Neural progenitor cell (in vitro differentiated cells): Measurements from ENCODE around the gene ALDH8A1. TPM values are rescaled to one million over a fixed set of nuclear protein-coding genes. Genes with fewer than 3 reads are reported as not detected.

Experiments
- DNase-seq: peaks from one replicate; pipeline ENCODE4 v3.0.0-alpha.2; 2016; ENCODE audit warnings: low spot score
- H2AFZ ChIP-seq: fragments of 200-600 bp; sonication (generic); replicated peaks from 2 replicates; pipeline ENCODE4 v1.6.1; 2016; ENCODE audit warnings: antibody characterized with exemption
- H3F3A ChIP-seq: fragments of 200-600 bp; sonication (generic); 2 replicates; pipeline ENCODE4 v1.6.1; 2016; ENCODE audit warnings: antibody characterized with exemption, low read depth
- H3K27ac ChIP-seq: fragments of 200-600 bp; sonication (generic); 2 replicates; pipeline ENCODE4 v1.5.1; 2016; ENCODE audit warnings: mild to moderate bottlenecking
- H3K27me3 ChIP-seq: fragments of 200-600 bp; sonication (generic); 2 replicates; pipeline ENCODE4 v1.6.1; 2016; ENCODE audit warnings: mild to moderate bottlenecking, moderate library complexity
- H3K36me3 ChIP-seq: fragments of 200-600 bp; sonication (generic); 2 replicates; pipeline ENCODE4 v1.5.1; 2016
- H3K4me1 ChIP-seq: fragments of 200-600 bp; sonication (generic); 2 replicates; pipeline ENCODE4 v1.6.1; 2016; ENCODE audit warnings: mixed run types
- H3K4me2 ChIP-seq: fragments of 200-600 bp; sonication (generic); 2 replicates; pipeline ENCODE4 v1.6.1; 2016
- H3K4me3 ChIP-seq: fragments of 200-600 bp; sonication (generic); 2 replicates; pipeline ENCODE4 v1.5.1; 2016
- H3K79me2 ChIP-seq: fragments of 200-600 bp; sonication (generic); 2 replicates; pipeline ENCODE4 v1.6.1; 2016; ENCODE audit warnings: low read depth
- H3K9ac ChIP-seq: fragments of 200-600 bp; sonication (generic); 2 replicates; pipeline ENCODE4 v1.6.1; 2016
- H3K9me3 ChIP-seq: fragments of 200-600 bp; sonication (generic); 2 replicates; pipeline ENCODE4 v1.5.1; 2016; ENCODE audit warnings: low read depth
- H4K20me1 ChIP-seq: fragments of 200-600 bp; sonication (generic); 2 replicates; pipeline ENCODE4 v1.6.1; 2016; ENCODE audit warnings: low read depth
- H3K27ac Mint-ChIP-seq: 3 replicates; pipeline ENCODE4 v1.8.0; 2021; ENCODE audit warnings: mixed read lengths
- H3K27me3 Mint-ChIP-seq: 2 replicates; pipeline ENCODE4 v1.8.0; 2022; ENCODE audit warnings: low read depth, mild to moderate bottlenecking, inconsistent platforms, moderate library complexity, mixed read lengths; ENCODE audit not compliant: insufficient read depth
- H3K36me3 Mint-ChIP-seq: 3 replicates; pipeline ENCODE4 v1.8.0; 2021; ENCODE audit warnings: mixed read lengths
- H3K4me1 Mint-ChIP-seq: 3 replicates; pipeline ENCODE4 v1.8.0; 2021; ENCODE audit warnings: mixed read lengths
- H3K4me3 Mint-ChIP-seq: 3 replicates; pipeline ENCODE4 v1.8.0; 2021; ENCODE audit warnings: mild to moderate bottlenecking, moderate library complexity, mixed read lengths
- H3K9me3 Mint-ChIP-seq: 3 replicates; pipeline ENCODE4 v1.8.0; 2020; ENCODE audit warnings: mixed read lengths
- CTCF ChIP-seq: fragments of 200-600 bp; sonication (generic); IDR thresholded peaks from 2 replicates; pipeline ENCODE4 v1.5.1; 2017; ENCODE audit warnings: antibody characterized with exemption, mild to moderate bottlenecking
- EZH2 ChIP-seq: fragments of 200-600 bp; sonication (generic); IDR thresholded peaks from 2 replicates; pipeline ENCODE4 v1.6.1; 2017; ENCODE audit warnings: antibody characterized with exemption, mild to moderate bottlenecking, moderate library complexity
- EZH2phosphoT487 ChIP-seq: fragments of 200-600 bp; sonication (generic); IDR thresholded peaks from 2 replicates; pipeline ENCODE4 v1.6.1; 2017; ENCODE audit warnings: antibody characterized with exemption
- total RNA-seq: library from RNA; depleted of rRNA; stranded (reverse); fragments of >200 nt; gene quantifications from 2 replicates; pipeline ENCODE4 v1.2.3, GENCODE V29; 2015; ENCODE audit warnings: low replicate concordance

The ALDH8A1 gene
- total RNA-seq, 1 donor from 2014 or later = not detected

GRCh38 chr6:134990262-134990661 is 40.4 kb upstream of the ALDH8A1 start:
- TF ChIP-seq EZH2 = no peak
- no peak for TF ChIP-seq EZH2phosphoT487
- TF ChIP-seq CTCF = no peak
- Histone ChIP-seq H3K27me3 (no peaks in the 10 kb centered on the region), H3K9me3 (no peaks in the 10 kb centered on the region), H3K9ac (no peak overlapping the region), H2AFZ (no peak overlapping the region), H4K20me1 (no peaks in the 10 kb centered on the region), H3K4me1 (peaks cover 12% of the 10 kb centered on the region), H3K27ac (no peak overlapping the region), H3K4me2 (no peak overlapping the region), H3K36me3 (peaks cover 14% of the 10 kb centered on the region), H3K79me2 (no peaks in the 10 kb centered on the region), H3K4me3 (no peak overlapping the region), H3F3A (no peaks in the 10 kb centered on the region)
- Mint-ChIP-seq H3K4me1 (no peaks in the 10 kb centered on the region), H3K36me3 (no peaks in the 10 kb centered on the region), H3K27ac (no peak overlapping the region), H3K27me3 (no peaks in the 10 kb centered on the region), H3K4me3 (no peak overlapping the region), H3K9me3 (no peaks in the 10 kb centered on the region)
- no peak for DNase-seq

GRCh38 chr6:134984821-134985220 is 34.9 kb upstream of the ALDH8A1 start:
- no peak overlapping the region for H3K4me3 ChIP-seq
- Mint-ChIP-seq H3K27me3 (no peaks in the 10 kb centered on the region), H3K36me3 (peaks cover 16% of the 10 kb centered on the region), H3K9me3 (no peaks in the 10 kb centered on the region), H3K4me1 (no peaks in the 10 kb centered on the region), H3K4me3 (no peak overlapping the region), H3K27ac (no peak overlapping the region)
- no peaks in the 10 kb centered on the region for H3K27me3 ChIP-seq
- no peaks in the 10 kb centered on the region for H3K79me2 ChIP-seq
- TF ChIP-seq EZH2phosphoT487 (no peak), CTCF (no peak), EZH2 (no peak)
- H3K9me3 ChIP-seq = no peaks in the 10 kb centered on the region
- no peaks in the 10 kb centered on the region for H3F3A ChIP-seq
- H4K20me1 ChIP-seq = no peaks in the 10 kb centered on the region
- H3K9ac ChIP-seq = no peak overlapping the region
- H3K4me1 ChIP-seq = peaks cover 12% of the 10 kb centered on the region
- no peak for DNase-seq
- no peak overlapping the region for H3K4me2 ChIP-seq
- no peak overlapping the region for H2AFZ ChIP-seq
- H3K27ac ChIP-seq = no peak overlapping the region
- no peaks in the 10 kb centered on the region for H3K36me3 ChIP-seq

DNA sequence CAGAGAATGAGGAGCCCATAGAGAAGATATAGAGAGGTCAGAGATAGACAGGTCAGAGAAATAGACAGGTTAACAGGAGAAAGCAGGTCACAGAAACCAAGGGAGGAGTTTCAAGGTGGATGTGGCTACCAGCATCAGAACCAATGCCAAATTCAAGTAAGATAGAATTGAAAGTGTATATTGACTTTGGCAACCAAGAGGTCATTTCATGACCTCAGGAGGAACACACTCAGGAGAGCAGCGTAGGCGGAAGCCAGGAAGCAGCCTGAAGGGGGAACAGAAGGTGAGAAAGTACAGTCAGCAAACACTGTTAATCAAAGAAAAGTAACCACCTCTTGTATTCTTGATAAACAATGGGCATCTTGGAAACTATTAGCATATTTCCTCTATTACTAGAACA is 33.9 kb upstream of the ALDH8A1 start:
- Mint-ChIP-seq H3K9me3 (no peaks in the 10 kb centered on the region), H3K4me1 (no peaks in the 10 kb centered on the region), H3K36me3 (peaks cover 19% of the 10 kb centered on the region), H3K27me3 (no peaks in the 10 kb centered on the region), H3K27ac (no peak overlapping the region), H3K4me3 (no peak overlapping the region)
- H3K79me2 ChIP-seq = no peaks in the 10 kb centered on the region
- H3K4me1 ChIP-seq = peaks cover 5% of the 10 kb centered on the region
- H3K36me3 ChIP-seq = no peaks in the 10 kb centered on the region
- no peak overlapping the region for H3K4me3 ChIP-seq
- H3K27me3 ChIP-seq = no peaks in the 10 kb centered on the region
- TF ChIP-seq EZH2 = no peak
- no peak for TF ChIP-seq CTCF
- no peak for TF ChIP-seq EZH2phosphoT487
- DNase-seq = no peak
- no peaks in the 10 kb centered on the region for H3K9me3 ChIP-seq
- H3K9ac ChIP-seq = no peak overlapping the region
- no peaks in the 10 kb centered on the region for H3F3A ChIP-seq
- no peaks in the 10 kb centered on the region for H4K20me1 ChIP-seq
- no peak overlapping the region for H3K27ac ChIP-seq
- H3K4me2 ChIP-seq = no peak overlapping the region
- no peak overlapping the region for H2AFZ ChIP-seq

- Histone ChIP-seq H4K20me1 (no peaks in the 10 kb centered on the region), H3F3A (no peaks in the 10 kb centered on the region), H3K27me3 (no peaks in the 10 kb centered on the region), H3K27ac (no peak overlapping the region), H3K9ac (no peak overlapping the region), H3K4me2 (no peak overlapping the region), H3K36me3 (no peaks in the 10 kb centered on the region), H3K4me1 (no peaks in the 10 kb centered on the region), H3K79me2 (no peaks in the 10 kb centered on the region), H2AFZ (no peak overlapping the region), H3K4me3 (no peak overlapping the region), H3K9me3 (no peaks in the 10 kb centered on the region)
- TF ChIP-seq EZH2 = no peak
- TF ChIP-seq CTCF = no peak
- no peak for TF ChIP-seq EZH2phosphoT487
- Mint-ChIP-seq H3K9me3 (no peaks in the 10 kb centered on the region), H3K4me1 (no peaks in the 10 kb centered on the region), H3K27me3 (no peaks in the 10 kb centered on the region), H3K27ac (no peak overlapping the region), H3K4me3 (no peak overlapping the region), H3K36me3 (peaks cover 19% of the 10 kb centered on the region)
- no peak for DNase-seq
Measured at GRCh38 chr6:134982161-134982560, 32.3 kb upstream of the ALDH8A1 start.
